Endothelial cell of umbilical vein (primary cell): ENCODE results near the gene LYVE1. TPM values are rescaled to one million over a fixed set of nuclear protein-coding genes. Genes with fewer than 3 reads are reported as not detected.
"Not testable (repeated sequence)": the region's sequence is repeated elsewhere in the genome, so short reads cannot be mapped to it uniquely, and the experiment has no call there.

Experiments
- BruUV-seq: library from RNA; stranded (reverse); fragments of 400-500 nt; replicated peaks from 2 replicates; lab custom pipeline; 2021; lab: Mats Ljungman, UMichigan
- CTCF ChIA-PET: fragments of 300-600, 350-600 bp; sonication (Branson Sonifier 250); formaldehyde crosslinking; loops from one replicate; lab custom pipeline; 2021; ENCODE audit warnings: antibody characterized with exemption, inconsistent platforms; lab: Charles Lee
- POLR2A ChIA-PET: fragments of 300-600, 350-600 bp; sonication (Branson Sonifier 250); formaldehyde crosslinking; loops from one replicate; lab custom pipeline; 2021; ENCODE audit warnings: antibody characterized with exemption, inconsistent platforms; lab: Charles Lee
- DNase-seq: peaks from one replicate; pipeline ENCODE4 v3.0.0-alpha.2; 2011; ENCODE audit warnings: low read depth, low spot score
- FAIRE-seq: peaks from 2 replicates; lab custom pipeline; 2011; peaks lifted over from hg19 to GRCh38; lab: Jason Lieb, UNC
- H2AFZ ChIP-seq: 2 replicates; pipeline ENCODE4 v1.6.0; 2012; ENCODE audit warnings: low read depth, low read length, control low read depth, inconsistent platforms
- H3K27ac ChIP-seq: 2 replicates; pipeline ENCODE4 v1.5.1; 2011; ENCODE audit warnings: low read depth, mild to moderate bottlenecking, control low read depth, low read length, moderate library complexity; ENCODE audit not compliant: insufficient read depth
- H3K27me3 ChIP-seq, 2 experiments: 2 replicates each; pipeline versions ENCODE4 v1.6.0 to v1.6.1; 2011; ENCODE audit warnings: low read length in 2 of 2, mixed read lengths in 1 of 2; ENCODE audit not compliant: control insufficient read depth in 2 of 2, insufficient read depth in 2 of 2
- H3K36me3 ChIP-seq, 2 experiments: 2 replicates in 1 of 2; 3 replicates in 1 of 2; pipeline ENCODE4 v1.5.1; 2011; ENCODE audit warnings: low read length in 2 of 2, mild to moderate bottlenecking in 1 of 2, moderate library complexity in 1 of 2; ENCODE audit not compliant: control insufficient read depth in 2 of 2, insufficient read depth in 2 of 2; ENCODE audit errors: extremely low read depth in 1 of 2
- H3K4me1 ChIP-seq: 3 replicates; pipeline ENCODE4 v1.5.1; 2011; ENCODE audit warnings: mild to moderate bottlenecking, low read length; ENCODE audit not compliant: control insufficient read depth, insufficient read depth; ENCODE audit errors: extremely low read depth
- H3K4me2 ChIP-seq: 2 replicates; pipeline ENCODE4 v1.6.1; 2011; ENCODE audit warnings: low read length, control low read depth, mixed read lengths; ENCODE audit not compliant: insufficient read depth
- H3K4me3 ChIP-seq, 3 experiments: fragments of 200-600 bp in 1 of 3; sonication (generic), shearing (Covaris generic) in 1 of 3; replicated peaks in 1 of 3; 2 replicates each; pipeline ENCODE4 v1.5.1; 2011 to 2016; ENCODE audit warnings: control low read depth in 3 of 3, low read length in 3 of 3, mild to moderate bottlenecking in 2 of 3, inconsistent platforms in 1 of 3, low read depth in 1 of 3, moderate library complexity in 1 of 3; ENCODE audit not compliant: insufficient read depth in 1 of 3
- H3K79me2 ChIP-seq: 2 replicates; pipeline ENCODE4 v1.6.0; 2012; ENCODE audit warnings: low read length, inconsistent platforms; ENCODE audit not compliant: control insufficient read depth, insufficient read depth
- H3K9ac ChIP-seq: replicated peaks from 2 replicates; pipeline ENCODE3; 2011; ENCODE audit warnings: low read length, control low read depth; ENCODE audit not compliant: insufficient read depth; ENCODE audit errors: extremely low read depth
- H3K9me1 ChIP-seq: replicated peaks from 3 replicates; pipeline ENCODE4 v1.6.0; 2011; ENCODE audit warnings: mild to moderate bottlenecking, low read length; ENCODE audit not compliant: control insufficient read depth, insufficient read depth; ENCODE audit errors: extremely low read depth
- H3K9me3 ChIP-seq: replicated peaks from 2 replicates; pipeline ENCODE4 v1.5.1; 2012; ENCODE audit warnings: low read length, inconsistent platforms; ENCODE audit not compliant: control insufficient read depth, insufficient read depth
- H4K20me1 ChIP-seq: replicated peaks from 2 replicates; pipeline ENCODE3; 2011; ENCODE audit warnings: mild to moderate bottlenecking, low read length; ENCODE audit not compliant: control insufficient read depth, insufficient read depth; ENCODE audit errors: extremely low read depth
- CTCF ChIP-seq, 2 donors: IDR thresholded peaks; 1 replicate in 1 of 2; 2 replicates in 1 of 2; pipeline ENCODE4 v1.5.1; 2011; ENCODE audit warnings: low read length in 2 of 2, mild to moderate bottlenecking in 2 of 2, moderate library complexity in 2 of 2, control low read depth in 1 of 2, inconsistent platforms in 1 of 2, low read depth in 1 of 2; ENCODE audit not compliant: insufficient read depth in 1 of 2; ENCODE audit errors: extremely low read depth in 1 of 2
- EZH2 ChIP-seq: IDR thresholded peaks from 2 replicates; pipeline ENCODE4 v1.6.1; 2012; ENCODE audit warnings: borderline replicate concordance, low read depth, mild to moderate bottlenecking, moderate library complexity, low read length, inconsistent platforms; ENCODE audit not compliant: severe bottlenecking
- FOS ChIP-seq: IDR thresholded peaks from 2 replicates; pipeline ENCODE4 v1.6.1; 2011; ENCODE audit warnings: mild to moderate bottlenecking, low read length, moderate library complexity, borderline replicate concordance; ENCODE audit not compliant: insufficient read depth
- GATA2 ChIP-seq: IDR thresholded peaks from 2 replicates; pipeline ENCODE4 v1.7.0; 2011; ENCODE audit warnings: low read depth, mild to moderate bottlenecking, moderate library complexity, mixed read lengths, low read length; ENCODE audit not compliant: insufficient read length, insufficient read depth
- JUN ChIP-seq: IDR thresholded peaks from 2 replicates; pipeline ENCODE4 v1.6.1; 2011; ENCODE audit warnings: borderline replicate concordance, low read depth; ENCODE audit not compliant: insufficient read length, insufficient read depth
- MAX ChIP-seq: IDR thresholded peaks from 2 replicates; pipeline ENCODE4 v1.6.1; 2011; ENCODE audit not compliant: insufficient read depth, insufficient read length
- MYC ChIP-seq: IDR thresholded peaks from one replicate; pipeline ENCODE4 v1.6.1; 2011; ENCODE audit warnings: mild to moderate bottlenecking, low read depth, low read length
- POLR2A ChIP-seq: IDR thresholded peaks from 2 replicates; pipeline ENCODE4 v1.6.1; 2012; ENCODE audit warnings: low read depth, mild to moderate bottlenecking, control low read depth, low read length
- POLR2AphosphoS5 ChIP-seq: IDR thresholded peaks from 2 replicates; pipeline ENCODE4 v1.6.1; 2012; ENCODE audit warnings: low read depth, mild to moderate bottlenecking, control low read depth, low read length, moderate library complexity; ENCODE audit not compliant: insufficient read depth
- dilution Hi-C: fragments of 300-500 bp; cut with MboI; formaldehyde crosslinking; loops from one replicate; pipeline ENCODE4 v1.15.0; 2019; ENCODE audit warnings: low sequenced_read_pairs; ENCODE audit not compliant: extremely low pct_ligation_motif_present
- intact Hi-C: fragments of 100-400 bp; cut with micrococcal nuclease; formaldehyde crosslinking; loops from one replicate; pipeline ENCODE4 v1.10.0; 2022
- polyA plus RNA-seq, 4 experiments: library from polyadenylated mRNA; depleted of rRNA in 3 of 4; stranded (reverse) in 3 of 4; unstranded in 1 of 4; fragments of >200 nt; gene quantifications; 2 replicates each; pipeline versions ENCODE4 v1.2.1 to v1.2.3, GENCODE V29; 2011 to 2012; ENCODE audit warnings: missing spikeins in 1 of 4
- total RNA-seq: library from RNA; stranded (reverse); gene quantifications from 2 replicates; pipeline ENCODE4 v1.2.3, GENCODE V29; 2021

LYVE1 gene
- total and polyA plus RNA-seq, 2 donors (not counting 3 experiments of a cell fraction or from before 2014, with no cell fraction given), result 4.6 to 7.6 TPM

- H3K9me1 ChIP-seq, result no peaks in the 10 kb centered on the region
- no peaks in the 10 kb centered on the region for H3K36me3 ChIP-seq
- no peaks in the 10 kb centered on the region for H3K27me3 ChIP-seq
- DNase-seq (no peak), FAIRE-seq (no peak)
- peaks cover 1% of the 10 kb centered on the region for H3K4me1 ChIP-seq
- H3K27ac ChIP-seq, result no peak overlapping the region
- H2AFZ ChIP-seq, result no peak overlapping the region
- H4K20me1 ChIP-seq, result no peaks in the 10 kb centered on the region
- dilution Hi-C loops, result no loop called here
- no peaks in the 10 kb centered on the region for H3K9me3 ChIP-seq
- no peak overlapping the region for H3K4me2 ChIP-seq
- POLR2A ChIA-PET, result no interaction called here
- H3K4me3 ChIP-seq, result no peak overlapping the region
- H3K79me2 ChIP-seq, result no peaks in the 10 kb centered on the region
- CTCF ChIA-PET, result interaction anchor here (1.0 to 1.1 kb wide), 3 partner anchors 9 to 13 kb away, joined by 3 to 4 read pairs (median 3); no protein-coding TSS in a partner anchor
- no TSS peak for BruUV-seq
- H3K9ac ChIP-seq, result no peak overlapping the region
- TF ChIP-seq MYC, result no peak
- TF ChIP-seq JUN, result no peak
- no peak for TF ChIP-seq MAX
- TF ChIP-seq GATA2, result no peak
- TF ChIP-seq FOS, result no peak
- no peak for TF ChIP-seq POLR2A
- TF ChIP-seq CTCF (IDR thresholded peaks at IDR 0.05; ENCODE audit: extremely low read depth in 1 of 2, insufficient read depth in 1 of 2, low read depth in 1 of 2, low read length in 2 of 2), result no peak
- no peak for TF ChIP-seq POLR2AphosphoS5
- TF ChIP-seq EZH2, result no peak
- intact Hi-C loops, result no loop called here
Measured at GRCh38 chr11:10597877-10598351, 29.4 kb upstream of the LYVE1 start.

- H3K9ac ChIP-seq, CTCF ChIA-PET, POLR2A ChIA-PET, H2AFZ ChIP-seq, H3K9me3 ChIP-seq, H3K4me3 ChIP-seq, dilution Hi-C loops, H3K4me2 ChIP-seq, H3K9me1 ChIP-seq, H3K79me2 ChIP-seq, BruUV-seq, FAIRE-seq, H3K36me3 ChIP-seq, H3K27ac ChIP-seq, H3K27me3 ChIP-seq, intact Hi-C loops, DNase-seq, H4K20me1 ChIP-seq: not testable (repeated sequence)
- H3K4me1 ChIP-seq, result peaks cover 13% of the 10 kb centered on the region
Measured at GRCh38 chr11:10595840-10596239, 27.4 kb upstream of the LYVE1 start.
